HG03095 (cell line): ENCODE results near the gene HPSE2.
A peak's percentile ranks its signal among the peaks of the same experiment; 100 is the strongest.
"Not testable (repeated sequence)": the region's sequence is repeated elsewhere in the genome, so short reads cannot be mapped to it uniquely, and the experiment has no call there.

Experiments
- ATAC-seq: cut with Tn5 transposase; IDR thresholded peaks from one replicate; pipeline ENCODE4 v1.9.1; 2021; ENCODE audit warnings: moderate library complexity; ENCODE audit not compliant: unreplicated experiment

Gene HPSE2

GRCh38 chr10:98519841-98520240, 715.8 kb downstream of the HPSE2 start:
- no peak for ATAC-seq

- no peak for ATAC-seq
Measured at GRCh38 chr10:98517672-98518071, 718.0 kb downstream of the HPSE2 start.

GRCh38 chr10:98516352-98516751, 719.3 kb downstream of the HPSE2 start:
- ATAC-seq: no peak

DNA sequence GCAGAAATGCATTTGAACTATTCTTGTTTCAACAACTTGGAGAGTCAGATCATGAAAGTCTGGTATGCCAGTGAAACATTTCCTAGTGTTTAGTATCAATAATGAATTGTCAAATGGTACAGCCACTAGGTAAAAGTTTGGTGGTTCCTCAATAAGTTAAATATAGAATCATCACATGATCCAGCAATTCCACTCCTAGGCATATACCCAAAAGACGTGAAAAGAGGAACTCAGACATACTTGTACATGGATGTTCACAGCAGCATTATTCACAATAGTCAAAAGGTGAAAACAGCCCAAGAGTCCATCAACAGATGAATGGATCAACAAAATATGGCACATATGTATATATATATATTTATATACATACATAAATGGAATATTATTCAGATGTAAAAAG, 721.9 kb downstream of the HPSE2 start:
- ATAC-seq: no peak

GRCh38 chr10:98511876-98512275, 723.8 kb downstream of the HPSE2 start:
- ATAC-seq: no peak

GRCh38 chr10:98510412-98510995, 725.1 kb downstream of the HPSE2 start:
- ATAC-seq: no peak

GRCh38 chr10:98509745-98510144, 725.9 kb downstream of the HPSE2 start:
- no peak for ATAC-seq

GRCh38 chr10:98502535-98502934, 733.1 kb downstream of the HPSE2 start:
- not testable (repeated sequence) for ATAC-seq

- ATAC-seq: no peak
Measured at GRCh38 chr10:98492763-98493162, 742.9 kb downstream of the HPSE2 start.

GRCh38 chr10:98489561-98490481, 745.8 kb downstream of the HPSE2 start:
- ATAC-seq: no peak

GRCh38 chr10:98488669-98489430, 746.8 kb downstream of the HPSE2 start:
- ATAC-seq: no peak

GRCh38 chr10:98487649-98488048, 748.0 kb downstream of the HPSE2 start:
- ATAC-seq: no peak

DNA sequence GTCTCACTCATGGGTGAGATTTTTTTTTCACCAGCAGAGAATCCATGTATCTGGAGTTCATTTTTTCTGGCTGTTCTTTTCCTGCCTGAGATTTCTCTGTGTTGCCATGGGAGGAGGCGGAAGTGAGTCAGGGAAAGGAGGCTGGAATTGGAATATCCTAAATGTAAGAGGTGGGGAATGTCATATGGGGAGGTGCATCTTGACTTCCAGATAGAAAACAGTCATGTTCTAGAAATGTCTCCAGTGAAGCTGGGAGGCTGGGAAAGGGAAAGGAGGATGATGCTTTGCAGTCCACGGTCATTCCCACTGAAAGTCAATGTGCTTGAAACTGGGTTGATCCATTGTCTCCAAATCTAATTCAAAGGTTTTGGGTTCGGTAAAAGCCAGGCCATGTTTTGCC, 749.2 kb downstream of the HPSE2 start:
- ATAC-seq: no peak

GRCh38 chr10:98485959-98486358, 749.7 kb downstream of the HPSE2 start:
- ATAC-seq: no peak

DNA sequence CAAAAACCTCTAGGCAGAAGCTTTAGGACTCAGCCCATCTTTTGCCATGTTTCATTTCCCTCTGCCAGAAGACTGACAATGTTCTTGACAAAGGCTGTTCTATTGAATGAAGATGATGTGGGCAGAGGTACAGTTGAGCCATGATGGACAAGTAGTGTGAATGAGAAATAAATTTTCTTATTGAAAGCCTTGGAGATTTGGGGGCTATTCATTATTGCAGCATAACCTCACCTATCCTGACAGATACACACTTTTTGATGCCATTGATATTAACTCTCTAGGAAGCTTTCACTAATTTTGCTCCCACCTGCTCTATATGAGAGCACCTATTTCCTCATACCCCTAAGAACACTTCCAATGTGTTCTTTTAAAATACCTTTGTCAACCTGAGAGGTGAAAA, 752.0 kb downstream of the HPSE2 start:
- ATAC-seq: no peak

DNA sequence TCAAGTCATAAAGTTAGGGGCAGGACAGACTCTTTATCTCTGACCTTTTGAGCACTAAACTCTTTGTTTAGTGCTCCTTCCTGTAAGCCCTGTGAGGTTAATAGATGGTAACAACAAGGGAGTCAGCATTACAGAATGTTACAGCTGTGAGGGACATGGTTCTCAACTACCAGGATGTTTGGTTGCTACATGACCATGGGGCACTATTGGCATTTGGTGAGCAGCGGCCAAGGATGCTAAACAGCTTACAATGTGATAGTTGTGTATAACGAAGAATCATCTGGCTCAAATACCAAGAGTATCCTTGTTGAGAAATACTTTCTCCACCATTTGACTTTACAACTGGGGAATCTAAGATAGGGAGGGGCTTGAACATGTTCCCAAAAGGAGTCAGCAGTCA, 753.6 kb downstream of the HPSE2 start:
- ATAC-seq: no peak

- no peak for ATAC-seq
Measured at GRCh38 chr10:98481404-98481945, 754.2 kb downstream of the HPSE2 start.

DNA sequence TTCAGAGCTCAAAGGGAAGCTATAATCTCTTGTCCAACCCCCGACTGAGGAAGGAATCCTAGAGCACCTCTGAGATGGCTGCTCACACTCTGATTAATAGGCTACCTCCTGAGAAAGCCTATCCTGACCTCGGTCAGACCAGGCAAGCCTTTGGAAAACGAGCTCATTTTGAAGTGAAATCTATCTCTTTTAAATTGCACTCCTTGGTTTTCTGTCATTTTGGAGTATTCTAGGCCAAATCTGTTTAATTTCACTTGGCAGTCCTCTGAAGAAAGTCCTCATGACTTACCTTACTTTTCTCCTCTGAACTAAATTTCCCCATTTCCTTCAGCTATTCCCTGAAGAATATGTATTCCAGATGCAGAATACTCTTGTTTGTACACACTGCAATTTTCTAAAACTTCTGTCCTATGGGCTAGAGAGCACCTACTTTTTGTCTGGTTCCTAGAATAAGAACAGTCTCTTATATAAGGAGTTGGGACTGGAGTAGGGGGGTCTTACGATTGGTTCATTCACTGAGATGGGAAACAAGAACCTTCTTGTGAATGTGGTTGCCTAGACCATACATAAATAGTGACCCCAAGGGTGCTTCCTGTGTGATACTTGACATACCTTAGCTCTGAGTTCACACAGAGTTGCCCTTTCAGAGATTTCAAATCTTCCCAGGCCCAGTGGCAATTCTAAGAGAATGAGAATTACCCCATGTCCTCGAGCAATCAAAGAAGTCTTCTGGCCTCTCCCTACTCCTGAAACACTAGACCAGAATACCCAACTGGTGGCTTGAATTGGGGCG, 757.0 kb downstream of the HPSE2 start:
- ATAC-seq: no peak

DNA sequence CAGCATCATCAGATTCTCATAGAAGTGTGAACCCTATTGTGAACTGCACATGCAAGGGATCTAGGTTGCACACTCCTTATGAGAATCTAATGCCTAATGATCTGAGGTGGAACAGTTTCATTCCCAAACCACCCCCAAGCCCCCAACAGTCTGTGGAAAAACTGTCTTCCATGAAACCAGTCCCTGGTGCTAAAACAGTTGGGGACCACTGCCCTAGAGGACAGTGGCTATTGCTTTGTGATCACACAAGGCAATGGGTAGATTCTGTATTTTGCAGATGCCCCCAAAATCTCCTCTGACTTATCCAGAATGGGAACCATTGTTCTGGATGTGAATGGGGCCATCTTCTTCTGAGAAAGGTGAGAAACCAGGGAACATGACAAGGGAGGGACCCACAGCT, 757.8 kb downstream of the HPSE2 start:
- no peak for ATAC-seq

GRCh38 chr10:98474628-98475027, 761.0 kb downstream of the HPSE2 start:
- ATAC-seq: peak; percentile 54

DNA sequence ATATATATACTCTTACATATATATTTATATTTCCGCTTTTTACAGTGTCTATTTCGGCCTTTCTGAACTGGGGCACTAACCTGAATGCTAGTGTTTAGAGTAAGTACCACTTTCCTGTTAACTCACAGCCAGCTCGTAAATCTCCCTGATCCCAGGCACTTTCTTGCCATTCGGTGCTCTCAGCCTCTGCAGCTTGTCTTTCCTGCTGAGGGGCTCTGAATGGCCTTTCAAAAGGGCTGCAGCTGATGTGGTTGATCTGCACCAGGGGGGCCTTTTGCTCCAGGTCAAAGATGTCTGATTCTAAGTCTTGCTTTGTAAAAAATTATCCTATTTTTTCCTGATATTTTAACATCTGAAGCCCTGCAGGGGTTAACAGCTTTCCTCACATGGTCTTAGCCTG, 763.5 kb downstream of the HPSE2 start:
- ATAC-seq: no peak
